Head of caudate nucleus (tissue), 42 donors: Measurements from ENCODE around the gene RPS27A.

Source experiments
- DNase-seq, 42 donors: peaks; one replicate each; pipeline versions ENCODE4 v3.0.0 to v3.0.0-alpha.2; 2020 to 2021; ENCODE audit warnings: mixed read lengths in 7 of 42
- intact Hi-C: fragments of 100-400 bp; cut with DNase I; formaldehyde crosslinking; loops from one replicate; pipeline ENCODE4 v1.15.0; 2022

The RPS27A gene

GRCh38 chr2:55282110-55282917, 49.8 kb downstream of the RPS27A start:
- intact Hi-C loops: loop anchor here (5.0 kb wide), 1 partner anchor 140 kb away; no protein-coding TSS in a partner anchor
- peak; percentile 58 to 92 (median 86) for DNase-seq

GRCh38 chr2:55283083-55283482, 50.6 kb downstream of the RPS27A start:
- no peak for DNase-seq
- intact Hi-C loops: loop anchor here (5.0 kb wide), 1 partner anchor 139 kb away; no protein-coding TSS in a partner anchor
